ENCODE data around the gene RNU7-1. TPM values are rescaled to one million over a fixed set of nuclear protein-coding genes. Genes with fewer than 3 reads are reported as not detected.

The RNU7-1 gene
- total and polyA plus RNA-seq, 2 donors (not counting 1 experiment from before 2014, with no cell fraction given): not detected

DNA sequence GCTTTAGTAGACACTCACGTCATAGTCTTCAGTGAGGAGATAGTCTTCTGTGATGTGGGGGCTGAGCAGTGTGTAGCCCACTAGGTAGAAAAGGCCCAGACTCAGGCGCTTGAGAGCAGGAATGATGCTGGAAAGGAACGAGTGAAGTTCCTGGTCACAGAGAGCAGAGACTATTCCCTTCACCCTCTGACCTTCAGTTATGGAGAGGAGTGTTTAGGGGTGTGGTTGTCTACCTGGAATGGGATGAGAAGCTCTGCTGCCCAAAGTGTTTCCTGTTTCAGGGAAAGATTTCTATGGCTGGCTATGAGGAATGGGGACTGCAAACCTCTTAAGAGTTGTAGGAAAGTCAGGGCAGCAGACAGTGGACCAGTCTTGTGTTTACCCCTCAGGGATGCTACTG lies 35.8 kb downstream of the RNU7-1 start:
- Histone ChIP-seq H4K20me1 (ENCODE audit: control insufficient read depth, extremely low read depth, insufficient read depth, low read length) (no peaks in the 10 kb centered on the region), H3K36me3 (ENCODE audit: control insufficient read depth, insufficient read depth, low read length) (peaks cover 19% of the 10 kb centered on the region), H3K27ac (ENCODE audit: insufficient read depth, low read length) (no peak overlapping the region), H2AFZ (ENCODE audit: low read length) (no peak overlapping the region), H3K27me3 (ENCODE audit: control insufficient read depth, insufficient read depth, low read length) (no peaks in the 10 kb centered on the region), H3K4me3 (replicated peaks in 1 of 4; ENCODE audit: control extremely low read depth in 1 of 4, insufficient read depth in 1 of 4, low read depth in 3 of 4, low read length in 4 of 4) (no peak overlapping the region), H3K9me3 (ENCODE audit: control insufficient read depth, insufficient read depth, low read depth, low read length) (no peaks in the 10 kb centered on the region), H3K4me1 (ENCODE audit: control insufficient read depth, extremely low read depth, insufficient read depth, low read length) (no peaks in the 10 kb centered on the region), H3K9ac (ENCODE audit: insufficient read depth, low read length) (no peak overlapping the region), H3K79me2 (ENCODE audit: control insufficient read depth, insufficient read depth, low read length) (no peaks in the 10 kb centered on the region), H3K4me2 (ENCODE audit: extremely low read depth, insufficient read depth, low read length) (no peak overlapping the region)
- DNase-seq (ENCODE audit: low read depth in 2 of 2): no peak
- TF ChIP-seq, protein P1, sequence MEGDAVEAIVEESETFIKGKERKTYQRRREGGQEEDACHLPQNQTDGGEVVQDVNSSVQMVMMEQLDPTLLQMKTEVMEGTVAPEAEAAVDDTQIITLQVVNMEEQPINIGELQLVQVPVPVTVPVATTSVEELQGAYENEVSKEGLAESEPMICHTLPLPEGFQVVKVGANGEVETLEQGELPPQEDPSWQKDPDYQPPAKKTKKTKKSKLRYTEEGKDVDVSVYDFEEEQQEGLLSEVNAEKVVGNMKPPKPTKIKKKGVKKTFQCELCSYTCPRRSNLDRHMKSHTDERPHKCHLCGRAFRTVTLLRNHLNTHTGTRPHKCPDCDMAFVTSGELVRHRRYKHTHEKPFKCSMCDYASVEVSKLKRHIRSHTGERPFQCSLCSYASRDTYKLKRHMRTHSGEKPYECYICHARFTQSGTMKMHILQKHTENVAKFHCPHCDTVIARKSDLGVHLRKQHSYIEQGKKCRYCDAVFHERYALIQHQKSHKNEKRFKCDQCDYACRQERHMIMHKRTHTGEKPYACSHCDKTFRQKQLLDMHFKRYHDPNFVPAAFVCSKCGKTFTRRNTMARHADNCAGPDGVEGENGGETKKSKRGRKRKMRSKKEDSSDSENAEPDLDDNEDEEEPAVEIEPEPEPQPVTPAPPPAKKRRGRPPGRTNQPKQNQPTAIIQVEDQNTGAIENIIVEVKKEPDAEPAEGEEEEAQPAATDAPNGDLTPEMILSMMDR (conservative IDR thresholded peaks at IDR 0.05 in 1 of 2, IDR thresholded peaks at IDR 0.05 in 1 of 2; ENCODE audit: low read depth in 1 of 2, low read length in 2 of 2): no peak
- no peak for TF ChIP-seq EZH2 (IDR thresholded peaks at IDR 0.05; ENCODE audit: low read length, missing control alignments)

DNA sequence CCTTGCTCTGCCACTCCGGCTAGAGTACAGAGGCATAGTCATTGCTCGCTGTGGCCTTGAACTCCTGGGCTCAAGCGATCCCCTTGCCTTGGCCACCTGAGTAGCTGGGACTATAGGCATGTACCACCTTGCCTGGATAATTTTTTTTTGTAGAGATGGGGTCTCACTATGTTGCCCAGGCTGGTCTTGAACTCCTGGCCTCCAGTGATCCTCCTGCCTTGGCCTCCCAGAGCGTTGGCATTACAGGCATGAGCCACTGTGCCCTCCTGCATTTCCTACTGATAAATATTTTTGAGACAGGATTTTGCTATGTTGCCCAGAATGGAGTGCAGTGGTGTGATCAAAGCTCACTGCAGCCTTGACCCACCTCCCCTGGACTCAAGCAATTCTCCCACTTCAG lies 36.5 kb downstream of the RNU7-1 start:
- Histone ChIP-seq H3K4me3 (replicated peaks in 1 of 4; ENCODE audit: control extremely low read depth in 1 of 4, insufficient read depth in 1 of 4, low read depth in 3 of 4, low read length in 4 of 4) (no peak overlapping the region), H4K20me1 (ENCODE audit: control insufficient read depth, extremely low read depth, insufficient read depth, low read length) (no peaks in the 10 kb centered on the region), H3K4me1 (ENCODE audit: control insufficient read depth, extremely low read depth, insufficient read depth, low read length) (no peaks in the 10 kb centered on the region), H3K9ac (ENCODE audit: insufficient read depth, low read length) (no peak overlapping the region), H2AFZ (ENCODE audit: low read length) (no peak overlapping the region), H3K36me3 (ENCODE audit: control insufficient read depth, insufficient read depth, low read length) (peaks cover 15% of the 10 kb centered on the region), H3K9me3 (ENCODE audit: control insufficient read depth, insufficient read depth, low read depth, low read length) (no peaks in the 10 kb centered on the region), H3K27me3 (ENCODE audit: control insufficient read depth, insufficient read depth, low read length) (no peaks in the 10 kb centered on the region), H3K79me2 (ENCODE audit: control insufficient read depth, insufficient read depth, low read length) (no peaks in the 10 kb centered on the region), H3K4me2 (ENCODE audit: extremely low read depth, insufficient read depth, low read length) (no peak overlapping the region), H3K27ac (ENCODE audit: insufficient read depth, low read length) (no peak overlapping the region)
- TF ChIP-seq, protein P1 (conservative IDR thresholded peaks at IDR 0.05 in 1 of 2, IDR thresholded peaks at IDR 0.05 in 1 of 2; ENCODE audit: low read depth in 1 of 2, low read length in 2 of 2): no peak
- no peak for TF ChIP-seq EZH2 (IDR thresholded peaks at IDR 0.05; ENCODE audit: low read length, missing control alignments)
- no peak for DNase-seq (ENCODE audit: low read depth in 2 of 2)

DNA sequence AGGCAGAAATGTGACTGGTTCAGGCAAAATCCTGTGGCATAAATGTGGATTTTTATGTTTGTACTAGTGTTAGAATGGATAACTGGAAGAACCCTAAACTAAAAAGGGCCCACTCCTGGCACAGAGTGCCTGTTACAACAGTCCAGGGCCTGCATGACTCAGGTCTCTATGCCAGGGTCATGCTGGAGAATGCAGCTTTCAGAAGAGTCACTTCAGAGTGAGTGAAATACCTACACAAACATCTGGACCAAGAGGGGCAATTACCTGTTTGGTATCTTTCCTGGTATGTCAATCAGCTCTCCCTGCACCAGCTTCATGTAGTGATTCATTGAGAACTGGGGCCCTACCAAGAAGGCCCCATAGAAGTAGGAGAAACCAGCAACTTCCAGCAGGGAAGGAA lies 37.1 kb downstream of the RNU7-1 start:
- H3K27me3 ChIP-seq (ENCODE audit: control insufficient read depth, insufficient read depth, low read length): no peaks in the 10 kb centered on the region
- H3K36me3 ChIP-seq (ENCODE audit: control insufficient read depth, insufficient read depth, low read length): peaks cover 15% of the 10 kb centered on the region
- DNase-seq (ENCODE audit: low read depth in 2 of 2): no peak
- no peak overlapping the region for H2AFZ ChIP-seq (ENCODE audit: low read length)
- no peak overlapping the region for H3K4me2 ChIP-seq (ENCODE audit: extremely low read depth, insufficient read depth, low read length)
- H3K79me2 ChIP-seq (ENCODE audit: control insufficient read depth, insufficient read depth, low read length): no peaks in the 10 kb centered on the region
- no peaks in the 10 kb centered on the region for H3K4me1 ChIP-seq (ENCODE audit: control insufficient read depth, extremely low read depth, insufficient read depth, low read length)
- H3K9ac ChIP-seq (ENCODE audit: insufficient read depth, low read length): no peak overlapping the region
- no peak for TF ChIP-seq EZH2 (IDR thresholded peaks at IDR 0.05; ENCODE audit: low read length, missing control alignments)
- TF ChIP-seq, protein P1 (conservative IDR thresholded peaks at IDR 0.05 in 1 of 2, IDR thresholded peaks at IDR 0.05 in 1 of 2; ENCODE audit: low read depth in 1 of 2, low read length in 2 of 2): no peak
- no peaks in the 10 kb centered on the region for H4K20me1 ChIP-seq (ENCODE audit: control insufficient read depth, extremely low read depth, insufficient read depth, low read length)
- no peak overlapping the region for H3K27ac ChIP-seq (ENCODE audit: insufficient read depth, low read length)
- H3K9me3 ChIP-seq (ENCODE audit: control insufficient read depth, insufficient read depth, low read depth, low read length): no peaks in the 10 kb centered on the region
- no peak overlapping the region for H3K4me3 ChIP-seq (replicated peaks in 1 of 4; ENCODE audit: control extremely low read depth in 1 of 4, insufficient read depth in 1 of 4, low read depth in 3 of 4, low read length in 4 of 4)
